HepG2 (cell line): Measurements from ENCODE around the gene ADGRG1. TPM values are rescaled to one million over a fixed set of nuclear protein-coding genes. Genes with fewer than 3 reads are reported as not detected.

Experiments
- BORCS8-MEF2B ChIP-seq: sonication (generic); formaldehyde crosslinking; IDR thresholded peaks from 2 replicates; pipeline ENCODE4 v1.8.0; 2022; ENCODE audit warnings: mild to moderate bottlenecking, missing genetic modification reagents
- CBFB ChIP-seq: sonication (generic); formaldehyde crosslinking; IDR thresholded peaks from 2 replicates; pipeline ENCODE4 v1.4.0; 2020; ENCODE audit warnings: missing genetic modification reagents
- CHD4 ChIP-seq: fragments of 200-600 bp; sonication (generic); IDR thresholded peaks from 2 replicates; pipeline ENCODE4 v1.7.0; 2017; ENCODE audit warnings: mild to moderate bottlenecking, low read length, borderline replicate concordance
- EEA1 ChIP-seq: sonication (generic); formaldehyde crosslinking; IDR thresholded peaks from 2 replicates; pipeline ENCODE4 v1.5.1; 2020; ENCODE audit warnings: mild to moderate bottlenecking, missing genetic modification reagents, borderline replicate concordance
- HDAC6 ChIP-seq: fragments of 200-600 bp; sonication (generic); IDR thresholded peaks from 2 replicates; pipeline ENCODE4 v1.7.0; 2017; ENCODE audit warnings: mild to moderate bottlenecking, antibody characterized with exemption, low read length, low read depth
- KMT2B ChIP-seq: IDR thresholded peaks from 2 replicates; pipeline ENCODE4 v1.6.1; 2016; ENCODE audit warnings: missing genetic modification reagents, missing compliant biosample characterization
- MEF2D ChIP-seq: sonication (generic); formaldehyde crosslinking; IDR thresholded peaks from 2 replicates; pipeline ENCODE4 v1.5.1; 2020; ENCODE audit warnings: mild to moderate bottlenecking, missing genetic modification reagents
- MTA1 ChIP-seq: sonication (generic); formaldehyde crosslinking; IDR thresholded peaks from 2 replicates; pipeline ENCODE4 v1.4.0; 2020; ENCODE audit warnings: missing genetic modification reagents, mild to moderate bottlenecking, borderline replicate concordance
- NFRKB ChIP-seq: fragments of 450-650 bp; IDR thresholded peaks from 2 replicates; pipeline ENCODE4 v1.6.1; 2017
- RFXANK ChIP-seq: IDR thresholded peaks from 2 replicates; pipeline ENCODE4 v1.6.1; 2016
- SMARCC2 ChIP-seq: fragments of 450-650 bp; IDR thresholded peaks from 2 replicates; pipeline ENCODE4 v1.6.1; 2017; ENCODE audit warnings: antibody characterized with exemption, mild to moderate bottlenecking
- ZKSCAN5 ChIP-seq: sonication (generic); formaldehyde crosslinking; IDR thresholded peaks from 2 replicates; pipeline ENCODE4 v1.5.1; 2020; ENCODE audit warnings: mild to moderate bottlenecking, missing genetic modification reagents
- ZNF296 ChIP-seq: sonication (generic); formaldehyde crosslinking; conservative IDR thresholded peaks from 2 replicates; pipeline ENCODE4 v1.5.0; 2020; ENCODE audit warnings: mild to moderate bottlenecking, missing genetic modification reagents
- ZNF569 ChIP-seq: sonication (generic); formaldehyde crosslinking; IDR thresholded peaks from 2 replicates; pipeline ENCODE4 v1.5.0; 2020; ENCODE audit warnings: mild to moderate bottlenecking, missing genetic modification reagents, moderate library complexity, borderline replicate concordance
- ZNF629 ChIP-seq: sonication (generic); formaldehyde crosslinking; conservative IDR thresholded peaks from 2 replicates; pipeline ENCODE4 v1.5.0; 2020; ENCODE audit warnings: missing genetic modification reagents
- ZNF75D ChIP-seq: sonication (generic); formaldehyde crosslinking; IDR thresholded peaks from 2 replicates; pipeline ENCODE4 v1.8.1; 2023; ENCODE audit warnings: missing genetic modification reagents, mild to moderate bottlenecking, borderline replicate concordance
- polyA plus RNA-seq, 8 experiments: library from polyadenylated mRNA; depleted of rRNA in 3 of 8; stranded (reverse) in 7 of 8; unstranded in 1 of 8; fragments of >200 nt; fragmentation: Illumina TruSeq in 4 of 8; extraction: Trizol in 4 of 8; gene quantifications; 2 replicates each; pipeline versions ENCODE4 v1.2.1 to v1.2.3, GENCODE V29; 2011 to 2016; ENCODE audit warnings: low read depth in 4 of 8, missing spikeins in 1 of 8, mixed read lengths in 1 of 8; ENCODE audit not compliant: insufficient read depth in 1 of 8
- total RNA-seq, 5 experiments: library from RNA; depleted of rRNA; stranded (reverse); fragments of >200 nt; fragmentation: Illumina TruSeq; extraction: Trizol; gene quantifications; 2 replicates each; pipeline ENCODE4 v1.2.3, GENCODE V29; 2016; ENCODE audit warnings: low read depth in 1 of 5
- TF ChIP-seq, protein P1 (sequence below): sonication (generic); formaldehyde crosslinking; IDR thresholded peaks from 2 replicates; pipeline ENCODE4 v1.8.1; 2023; ENCODE audit warnings: mild to moderate bottlenecking, moderate library complexity, missing genetic modification reagents
- TF ChIP-seq, protein P2 (sequence below): sonication (generic); IDR thresholded peaks from 2 replicates; pipeline ENCODE4 v1.6.1; 2016; ENCODE audit warnings: low read depth, borderline replicate concordance
- TF ChIP-seq, protein P3 (sequence below), 2 experiments: IDR thresholded peaks; 2 replicates each; pipeline ENCODE4 v1.6.1; 2011 to 2012; ENCODE audit warnings: low read length in 2 of 2, borderline replicate concordance in 1 of 2, low read depth in 1 of 2, mild to moderate bottlenecking in 1 of 2, moderate library complexity in 1 of 2
- TF ChIP-seq, protein P4 (sequence below): sonication (generic); formaldehyde crosslinking; IDR thresholded peaks from 2 replicates; pipeline ENCODE4 v1.5.0; 2020; ENCODE audit warnings: mild to moderate bottlenecking, missing genetic modification reagents
- TF ChIP-seq, protein P5 (sequence below): sonication (generic); formaldehyde crosslinking; IDR thresholded peaks from 2 replicates; pipeline ENCODE4 v1.4.0; 2020; ENCODE audit warnings: missing genetic modification reagents

ADGRG1 gene
- total and polyA plus RNA-seq, 2 of the 13 experiments (the other 11 are each of a cell fraction or from before 2014, with no cell fraction given): 2.7 to 5.9 TPM

DNA sequence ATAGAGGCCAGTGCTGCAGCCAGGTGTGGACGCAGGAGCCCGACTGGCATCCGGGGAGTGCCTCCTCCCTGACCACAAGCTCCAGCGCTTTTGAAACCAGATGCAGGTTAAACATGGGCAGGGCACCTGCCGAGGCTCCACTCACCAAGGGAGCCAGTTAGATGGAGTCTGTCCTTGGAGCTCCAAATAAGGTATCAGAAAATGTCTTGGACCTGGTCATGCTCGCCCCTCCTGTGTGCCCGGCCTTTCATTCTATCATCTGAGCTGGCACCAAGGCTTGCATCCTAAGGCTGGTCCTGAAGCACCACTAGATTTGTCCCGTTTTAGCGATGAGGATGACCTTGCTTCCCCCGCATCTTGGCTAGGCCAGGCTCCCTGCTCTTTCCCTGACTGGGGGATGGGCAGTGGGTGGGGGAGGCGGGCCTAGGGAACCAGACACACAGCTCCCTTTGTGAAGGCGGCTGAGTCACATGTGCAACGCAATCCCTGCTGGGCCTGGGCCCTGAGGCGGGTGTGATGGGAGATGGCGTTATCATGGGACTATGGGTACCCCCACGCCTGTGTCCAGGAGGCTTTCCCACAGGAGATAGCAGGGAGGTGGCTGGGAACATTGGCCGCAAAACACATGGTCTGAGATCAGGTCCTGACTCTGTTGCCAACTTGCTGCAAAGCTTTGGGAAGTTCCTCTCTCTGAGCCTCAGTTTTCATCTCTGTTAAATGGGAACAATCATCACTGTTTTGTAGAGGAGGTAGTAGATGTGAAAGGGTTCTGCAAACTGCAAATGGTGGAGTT lies 5.0 kb upstream of the ADGRG1 start (continued):
- TF ChIP-seq BORCS8-MEF2B (peak; percentile 57; the same call in 1 of the 2 replicates), ZNF629 (CRISPR knock-in tag) (peak; percentile 99), MTA1 (CRISPR knock-in tag) (0 out of 2 replicates have a peak, but pooled peaks have one; percentile 37), EEA1 (no peak), ZNF296 (CRISPR knock-in tag) (no peak), MEF2D (CRISPR knock-in tag) (no peak), NFRKB (no peak), ZNF75D (CRISPR knock-in tag) (peak; percentile 98), RFXANK (CRISPR knock-in tag) (no peak), CBFB (CRISPR knock-in tag) (no peak), ZNF569 (no peak), SMARCC2 (no peak), CHD4 (peak; percentile 100; the same call in 1 of the 2 replicates), KMT2B (CRISPR knock-in tag) (0 out of 2 replicates have a peak, but pooled peaks have one; percentile 14), HDAC6 (no peak), ZKSCAN5 (CRISPR knock-in tag) (no peak)
- TF ChIP-seq, protein P1, sequence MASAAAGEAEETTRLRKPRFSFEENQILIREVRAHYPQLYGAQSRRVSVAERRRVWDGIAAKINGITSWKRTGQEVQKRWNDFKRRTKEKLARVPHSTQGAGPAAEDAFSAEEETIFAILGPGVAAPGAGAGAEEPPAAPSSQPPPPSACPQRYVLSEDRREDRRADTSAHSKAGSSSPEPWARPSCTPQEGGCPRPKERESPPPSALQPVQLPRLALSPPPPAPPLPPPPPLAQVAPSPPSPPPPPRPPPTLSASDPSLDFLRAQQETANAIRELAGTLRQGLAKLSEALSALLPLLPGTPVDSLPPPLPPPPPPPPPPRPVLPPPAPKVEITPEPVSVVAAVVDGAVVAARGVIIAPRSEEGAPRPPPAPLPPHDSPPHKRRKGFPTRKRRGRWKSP (CRISPR knock-in tag): peak; percentile 5; the same call in 1 of the 2 replicates
- TF ChIP-seq, protein P2, sequence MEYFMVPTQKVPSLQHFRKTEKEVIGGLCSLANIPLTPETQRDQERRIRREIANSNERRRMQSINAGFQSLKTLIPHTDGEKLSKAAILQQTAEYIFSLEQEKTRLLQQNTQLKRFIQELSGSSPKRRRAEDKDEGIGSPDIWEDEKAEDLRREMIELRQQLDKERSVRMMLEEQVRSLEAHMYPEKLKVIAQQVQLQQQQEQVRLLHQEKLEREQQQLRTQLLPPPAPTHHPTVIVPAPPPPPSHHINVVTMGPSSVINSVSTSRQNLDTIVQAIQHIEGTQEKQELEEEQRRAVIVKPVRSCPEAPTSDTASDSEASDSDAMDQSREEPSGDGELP: peak; percentile 45; the same call in 1 of the 2 replicates
- TF ChIP-seq, protein P3, sequence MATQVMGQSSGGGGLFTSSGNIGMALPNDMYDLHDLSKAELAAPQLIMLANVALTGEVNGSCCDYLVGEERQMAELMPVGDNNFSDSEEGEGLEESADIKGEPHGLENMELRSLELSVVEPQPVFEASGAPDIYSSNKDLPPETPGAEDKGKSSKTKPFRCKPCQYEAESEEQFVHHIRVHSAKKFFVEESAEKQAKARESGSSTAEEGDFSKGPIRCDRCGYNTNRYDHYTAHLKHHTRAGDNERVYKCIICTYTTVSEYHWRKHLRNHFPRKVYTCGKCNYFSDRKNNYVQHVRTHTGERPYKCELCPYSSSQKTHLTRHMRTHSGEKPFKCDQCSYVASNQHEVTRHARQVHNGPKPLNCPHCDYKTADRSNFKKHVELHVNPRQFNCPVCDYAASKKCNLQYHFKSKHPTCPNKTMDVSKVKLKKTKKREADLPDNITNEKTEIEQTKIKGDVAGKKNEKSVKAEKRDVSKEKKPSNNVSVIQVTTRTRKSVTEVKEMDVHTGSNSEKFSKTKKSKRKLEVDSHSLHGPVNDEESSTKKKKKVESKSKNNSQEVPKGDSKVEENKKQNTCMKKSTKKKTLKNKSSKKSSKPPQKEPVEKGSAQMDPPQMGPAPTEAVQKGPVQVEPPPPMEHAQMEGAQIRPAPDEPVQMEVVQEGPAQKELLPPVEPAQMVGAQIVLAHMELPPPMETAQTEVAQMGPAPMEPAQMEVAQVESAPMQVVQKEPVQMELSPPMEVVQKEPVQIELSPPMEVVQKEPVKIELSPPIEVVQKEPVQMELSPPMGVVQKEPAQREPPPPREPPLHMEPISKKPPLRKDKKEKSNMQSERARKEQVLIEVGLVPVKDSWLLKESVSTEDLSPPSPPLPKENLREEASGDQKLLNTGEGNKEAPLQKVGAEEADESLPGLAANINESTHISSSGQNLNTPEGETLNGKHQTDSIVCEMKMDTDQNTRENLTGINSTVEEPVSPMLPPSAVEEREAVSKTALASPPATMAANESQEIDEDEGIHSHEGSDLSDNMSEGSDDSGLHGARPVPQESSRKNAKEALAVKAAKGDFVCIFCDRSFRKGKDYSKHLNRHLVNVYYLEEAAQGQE (IDR thresholded peaks at IDR 0.05; ENCODE audit: borderline replicate concordance in 1 of 2, low read depth in 1 of 2, low read length in 2 of 2): no peak
- TF ChIP-seq, protein P4, sequence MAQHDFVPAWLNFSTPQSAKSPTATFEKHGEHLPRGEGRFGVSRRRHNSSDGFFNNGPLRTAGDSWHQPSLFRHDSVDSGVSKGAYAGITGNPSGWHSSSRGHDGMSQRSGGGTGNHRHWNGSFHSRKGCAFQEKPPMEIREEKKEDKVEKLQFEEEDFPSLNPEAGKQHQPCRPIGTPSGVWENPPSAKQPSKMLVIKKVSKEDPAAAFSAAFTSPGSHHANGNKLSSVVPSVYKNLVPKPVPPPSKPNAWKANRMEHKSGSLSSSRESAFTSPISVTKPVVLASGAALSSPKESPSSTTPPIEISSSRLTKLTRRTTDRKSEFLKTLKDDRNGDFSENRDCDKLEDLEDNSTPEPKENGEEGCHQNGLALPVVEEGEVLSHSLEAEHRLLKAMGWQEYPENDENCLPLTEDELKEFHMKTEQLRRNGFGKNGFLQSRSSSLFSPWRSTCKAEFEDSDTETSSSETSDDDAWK: no peak
- TF ChIP-seq, protein P5, sequence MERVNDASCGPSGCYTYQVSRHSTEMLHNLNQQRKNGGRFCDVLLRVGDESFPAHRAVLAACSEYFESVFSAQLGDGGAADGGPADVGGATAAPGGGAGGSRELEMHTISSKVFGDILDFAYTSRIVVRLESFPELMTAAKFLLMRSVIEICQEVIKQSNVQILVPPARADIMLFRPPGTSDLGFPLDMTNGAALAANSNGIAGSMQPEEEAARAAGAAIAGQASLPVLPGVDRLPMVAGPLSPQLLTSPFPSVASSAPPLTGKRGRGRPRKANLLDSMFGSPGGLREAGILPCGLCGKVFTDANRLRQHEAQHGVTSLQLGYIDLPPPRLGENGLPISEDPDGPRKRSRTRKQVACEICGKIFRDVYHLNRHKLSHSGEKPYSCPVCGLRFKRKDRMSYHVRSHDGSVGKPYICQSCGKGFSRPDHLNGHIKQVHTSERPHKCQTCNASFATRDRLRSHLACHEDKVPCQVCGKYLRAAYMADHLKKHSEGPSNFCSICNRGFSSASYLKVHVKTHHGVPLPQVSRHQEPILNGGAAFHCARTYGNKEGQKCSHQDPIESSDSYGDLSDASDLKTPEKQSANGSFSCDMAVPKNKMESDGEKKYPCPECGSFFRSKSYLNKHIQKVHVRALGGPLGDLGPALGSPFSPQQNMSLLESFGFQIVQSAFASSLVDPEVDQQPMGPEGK (CRISPR knock-in tag): peak; percentile 74
